Measurements from ENCODE around the gene PLCB1. TPM values are rescaled to one million over a fixed set of nuclear protein-coding genes. Genes with fewer than 3 reads are reported as not detected.

Gene PLCB1
- total and polyA plus RNA-seq, 2 donors (not counting 1 experiment from before 2014, with no cell fraction given), result 13.4 to 23.3 TPM

GRCh38 chr20:8837396-8837795, 705.3 kb downstream of the PLCB1 start:
- no peak for TF ChIP-seq EZH2 (IDR thresholded peaks at IDR 0.05; ENCODE audit: low read length, missing control alignments)
- TF ChIP-seq, protein P1, sequence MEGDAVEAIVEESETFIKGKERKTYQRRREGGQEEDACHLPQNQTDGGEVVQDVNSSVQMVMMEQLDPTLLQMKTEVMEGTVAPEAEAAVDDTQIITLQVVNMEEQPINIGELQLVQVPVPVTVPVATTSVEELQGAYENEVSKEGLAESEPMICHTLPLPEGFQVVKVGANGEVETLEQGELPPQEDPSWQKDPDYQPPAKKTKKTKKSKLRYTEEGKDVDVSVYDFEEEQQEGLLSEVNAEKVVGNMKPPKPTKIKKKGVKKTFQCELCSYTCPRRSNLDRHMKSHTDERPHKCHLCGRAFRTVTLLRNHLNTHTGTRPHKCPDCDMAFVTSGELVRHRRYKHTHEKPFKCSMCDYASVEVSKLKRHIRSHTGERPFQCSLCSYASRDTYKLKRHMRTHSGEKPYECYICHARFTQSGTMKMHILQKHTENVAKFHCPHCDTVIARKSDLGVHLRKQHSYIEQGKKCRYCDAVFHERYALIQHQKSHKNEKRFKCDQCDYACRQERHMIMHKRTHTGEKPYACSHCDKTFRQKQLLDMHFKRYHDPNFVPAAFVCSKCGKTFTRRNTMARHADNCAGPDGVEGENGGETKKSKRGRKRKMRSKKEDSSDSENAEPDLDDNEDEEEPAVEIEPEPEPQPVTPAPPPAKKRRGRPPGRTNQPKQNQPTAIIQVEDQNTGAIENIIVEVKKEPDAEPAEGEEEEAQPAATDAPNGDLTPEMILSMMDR (conservative IDR thresholded peaks at IDR 0.05 in 1 of 2, IDR thresholded peaks at IDR 0.05 in 1 of 2; ENCODE audit: low read depth in 1 of 2, low read length in 2 of 2), result no peak
- H2AFZ ChIP-seq (ENCODE audit: low read length), result no peak overlapping the region
- no peaks in the 10 kb centered on the region for H3K27me3 ChIP-seq (ENCODE audit: control insufficient read depth, insufficient read depth, low read length)
- no peaks in the 10 kb centered on the region for H4K20me1 ChIP-seq (ENCODE audit: control insufficient read depth, extremely low read depth, insufficient read depth, low read length)
- DNase-seq (ENCODE audit: low read depth in 2 of 2), result peak; percentile 79 to 93
- no peaks in the 10 kb centered on the region for H3K36me3 ChIP-seq (ENCODE audit: control insufficient read depth, insufficient read depth, low read length)
- no peak overlapping the region for H3K27ac ChIP-seq (ENCODE audit: insufficient read depth, low read length)
- H3K4me1 ChIP-seq (ENCODE audit: control insufficient read depth, extremely low read depth, insufficient read depth, low read length), result peaks cover 5% of the 10 kb centered on the region
- no peak overlapping the region for H3K4me2 ChIP-seq (ENCODE audit: extremely low read depth, insufficient read depth, low read length)
- no peak overlapping the region for H3K9ac ChIP-seq (ENCODE audit: insufficient read depth, low read length)
- H3K4me3 ChIP-seq (replicated peaks in 1 of 4; ENCODE audit: control extremely low read depth in 1 of 4, insufficient read depth in 1 of 4, low read depth in 3 of 4, low read length in 4 of 4), result no peak overlapping the region
- no peaks in the 10 kb centered on the region for H3K9me3 ChIP-seq (ENCODE audit: control insufficient read depth, insufficient read depth, low read depth, low read length)
- H3K79me2 ChIP-seq (ENCODE audit: control insufficient read depth, insufficient read depth, low read length), result no peaks in the 10 kb centered on the region

DNA sequence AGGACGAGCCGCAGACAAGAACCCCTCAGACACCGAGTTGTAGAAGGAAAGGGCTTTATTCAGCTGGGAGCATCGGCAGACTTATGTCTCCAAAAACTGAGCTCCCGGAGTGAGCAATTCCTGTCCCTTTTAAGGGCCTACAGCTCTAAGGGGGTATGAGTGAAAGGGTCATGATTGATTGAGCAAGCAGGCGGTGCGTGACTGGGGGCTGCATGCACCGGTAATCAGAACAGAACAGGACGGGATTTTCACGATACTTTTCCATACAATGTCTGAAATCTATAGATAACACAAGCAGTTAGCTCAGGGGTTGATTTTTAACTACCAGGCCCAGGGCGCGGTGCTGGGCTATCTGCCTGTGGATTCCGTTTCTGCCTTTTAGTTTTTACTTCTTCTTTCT, 710.5 kb downstream of the PLCB1 start:
- no peak overlapping the region for H2AFZ ChIP-seq (ENCODE audit: low read length)

DNA sequence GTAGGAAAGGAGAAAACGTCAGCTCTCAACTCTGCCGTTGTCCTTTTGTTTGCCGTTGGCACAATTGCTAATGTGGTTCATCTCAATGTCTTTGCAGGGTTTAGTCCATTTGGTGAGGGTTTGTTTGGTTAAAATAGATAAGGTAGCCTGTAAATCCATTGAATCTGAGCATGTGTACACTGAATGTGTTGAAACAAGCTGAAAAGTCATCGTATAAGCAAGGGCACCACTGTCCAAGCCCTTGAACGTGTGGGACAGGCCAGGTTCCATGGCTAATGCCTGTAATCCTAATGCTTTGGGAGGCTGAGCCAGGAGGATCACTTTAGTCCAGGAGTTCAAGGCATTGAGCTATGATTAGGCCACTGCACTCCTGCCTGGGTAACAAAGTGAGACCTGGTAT, 712.1 kb downstream of the PLCB1 start:
- DNase-seq (ENCODE audit: low read depth in 2 of 2), result no peak
- TF ChIP-seq, protein P1 (conservative IDR thresholded peaks at IDR 0.05 in 1 of 2, IDR thresholded peaks at IDR 0.05 in 1 of 2; ENCODE audit: low read depth in 1 of 2, low read length in 2 of 2), result no peak
- TF ChIP-seq EZH2 (IDR thresholded peaks at IDR 0.05; ENCODE audit: low read length, missing control alignments), result no peak
- no peaks in the 10 kb centered on the region for H3K4me1 ChIP-seq (ENCODE audit: control insufficient read depth, extremely low read depth, insufficient read depth, low read length)
- H2AFZ ChIP-seq (ENCODE audit: low read length), result no peak overlapping the region
- no peaks in the 10 kb centered on the region for H3K27me3 ChIP-seq (ENCODE audit: control insufficient read depth, insufficient read depth, low read length)
- H3K79me2 ChIP-seq (ENCODE audit: control insufficient read depth, insufficient read depth, low read length), result no peaks in the 10 kb centered on the region
- H4K20me1 ChIP-seq (ENCODE audit: control insufficient read depth, extremely low read depth, insufficient read depth, low read length), result no peaks in the 10 kb centered on the region
- H3K9ac ChIP-seq (ENCODE audit: insufficient read depth, low read length), result no peak overlapping the region
- H3K27ac ChIP-seq (ENCODE audit: insufficient read depth, low read length), result no peak overlapping the region
- no peak overlapping the region for H3K4me3 ChIP-seq (replicated peaks in 1 of 4; ENCODE audit: control extremely low read depth in 1 of 4, insufficient read depth in 1 of 4, low read depth in 3 of 4, low read length in 4 of 4)
- H3K4me2 ChIP-seq (ENCODE audit: extremely low read depth, insufficient read depth, low read length), result no peak overlapping the region
- no peaks in the 10 kb centered on the region for H3K36me3 ChIP-seq (ENCODE audit: control insufficient read depth, insufficient read depth, low read length)
- no peaks in the 10 kb centered on the region for H3K9me3 ChIP-seq (ENCODE audit: control insufficient read depth, insufficient read depth, low read depth, low read length)

More for the DNA sequence above, 710.5 kb downstream of the PLCB1 start:
- TF ChIP-seq EZH2 (IDR thresholded peaks at IDR 0.05; ENCODE audit: low read length, missing control alignments), result no peak
- TF ChIP-seq, protein P1 (conservative IDR thresholded peaks at IDR 0.05 in 1 of 2, IDR thresholded peaks at IDR 0.05 in 1 of 2; ENCODE audit: low read depth in 1 of 2, low read length in 2 of 2), result no peak
- no peaks in the 10 kb centered on the region for H3K27me3 ChIP-seq (ENCODE audit: control insufficient read depth, insufficient read depth, low read length)
- H3K4me3 ChIP-seq (replicated peaks in 1 of 4; ENCODE audit: control extremely low read depth in 1 of 4, insufficient read depth in 1 of 4, low read depth in 3 of 4, low read length in 4 of 4), result no peak overlapping the region
- H3K9ac ChIP-seq (ENCODE audit: insufficient read depth, low read length), result no peak overlapping the region
- H3K4me1 ChIP-seq (ENCODE audit: control insufficient read depth, extremely low read depth, insufficient read depth, low read length), result no peaks in the 10 kb centered on the region
- no peaks in the 10 kb centered on the region for H4K20me1 ChIP-seq (ENCODE audit: control insufficient read depth, extremely low read depth, insufficient read depth, low read length)
- H3K79me2 ChIP-seq (ENCODE audit: control insufficient read depth, insufficient read depth, low read length), result no peaks in the 10 kb centered on the region
- H3K36me3 ChIP-seq (ENCODE audit: control insufficient read depth, insufficient read depth, low read length), result no peaks in the 10 kb centered on the region
- no peaks in the 10 kb centered on the region for H3K9me3 ChIP-seq (ENCODE audit: control insufficient read depth, insufficient read depth, low read depth, low read length)
- H3K27ac ChIP-seq (ENCODE audit: insufficient read depth, low read length), result no peak overlapping the region
- H3K4me2 ChIP-seq (ENCODE audit: extremely low read depth, insufficient read depth, low read length), result no peak overlapping the region
- no peak for DNase-seq (ENCODE audit: low read depth in 2 of 2)
